A673 (cell line): ENCODE measurements around the gene LRRC15.

Experiments used
- EZH2 ChIP-seq: fragments of 200-600 bp; sonication (generic); IDR thresholded peaks from 2 replicates; pipeline ENCODE4 v1.6.1; 2017; ENCODE audit warnings: borderline replicate concordance, low read depth, mild to moderate bottlenecking, mixed read lengths, antibody characterized with exemption, low read length; ENCODE audit not compliant: poor library complexity, severe bottlenecking
- TF ChIP-seq, protein P1 (sequence below): fragments of 300-800, 200-600 bp; sonication (generic); conservative IDR thresholded peaks from 2 replicates; pipeline ENCODE4 v1.5.1; 2017; ENCODE audit warnings: low read depth, mild to moderate bottlenecking, antibody characterized with exemption, low read length, moderate library complexity, mixed read lengths

DNA sequence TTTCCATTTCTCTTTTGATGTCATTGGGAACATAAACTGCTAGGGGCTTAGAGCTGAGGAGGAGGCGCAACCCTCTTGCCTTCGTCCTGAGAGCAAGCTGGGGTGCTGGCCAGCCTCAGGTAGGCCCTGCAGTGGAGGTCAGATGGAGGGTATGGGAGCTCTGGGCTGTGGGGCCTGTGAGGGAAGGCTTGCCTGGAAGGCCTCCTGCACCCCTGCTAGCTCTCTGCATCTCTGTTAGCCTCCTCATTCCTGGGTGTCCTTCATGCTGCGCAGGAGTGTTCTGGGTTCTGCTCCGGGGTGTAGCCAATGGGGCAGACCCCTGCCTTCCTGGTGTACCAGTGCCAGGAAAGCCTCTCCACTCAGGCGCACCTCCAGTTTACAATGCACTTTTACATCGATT lies 17.7 kb upstream of the LRRC15 start:
- TF ChIP-seq, protein P1, sequence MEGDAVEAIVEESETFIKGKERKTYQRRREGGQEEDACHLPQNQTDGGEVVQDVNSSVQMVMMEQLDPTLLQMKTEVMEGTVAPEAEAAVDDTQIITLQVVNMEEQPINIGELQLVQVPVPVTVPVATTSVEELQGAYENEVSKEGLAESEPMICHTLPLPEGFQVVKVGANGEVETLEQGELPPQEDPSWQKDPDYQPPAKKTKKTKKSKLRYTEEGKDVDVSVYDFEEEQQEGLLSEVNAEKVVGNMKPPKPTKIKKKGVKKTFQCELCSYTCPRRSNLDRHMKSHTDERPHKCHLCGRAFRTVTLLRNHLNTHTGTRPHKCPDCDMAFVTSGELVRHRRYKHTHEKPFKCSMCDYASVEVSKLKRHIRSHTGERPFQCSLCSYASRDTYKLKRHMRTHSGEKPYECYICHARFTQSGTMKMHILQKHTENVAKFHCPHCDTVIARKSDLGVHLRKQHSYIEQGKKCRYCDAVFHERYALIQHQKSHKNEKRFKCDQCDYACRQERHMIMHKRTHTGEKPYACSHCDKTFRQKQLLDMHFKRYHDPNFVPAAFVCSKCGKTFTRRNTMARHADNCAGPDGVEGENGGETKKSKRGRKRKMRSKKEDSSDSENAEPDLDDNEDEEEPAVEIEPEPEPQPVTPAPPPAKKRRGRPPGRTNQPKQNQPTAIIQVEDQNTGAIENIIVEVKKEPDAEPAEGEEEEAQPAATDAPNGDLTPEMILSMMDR = no peak
- no peak for TF ChIP-seq EZH2
